ENCODE data around the gene SVIL. TPM values are rescaled to one million over a fixed set of nuclear protein-coding genes. Genes with fewer than 3 reads are reported as not detected.
"Not testable (repeated sequence)": the region's sequence is repeated elsewhere in the genome, so short reads cannot be mapped to it uniquely, and the experiment has no call there.

SVIL gene
- polyA plus RNA-seq, 6 donors from 2014 or later, result 0.35 to 3.9 (median 1.6) TPM; not detected in 3

GRCh38 chr10:29627201-29628132 is 7.3 kb downstream of the SVIL start:
- no peak overlapping the region for H3K27ac Mint-ChIP-seq
- H3K4me1 Mint-ChIP-seq, result no peaks in the 10 kb centered on the region
- no peaks in the 10 kb centered on the region for H3K36me3 Mint-ChIP-seq
- DNase-seq (no peak), ATAC-seq (ENCODE audit: low read depth in 2 of 2) (no peak)
- H3K4me3 Mint-ChIP-seq, result no peak overlapping the region
- peaks cover 0 to 4% (median 0%) of the 10 kb centered on the region in 7 donors for H3K9me3 Mint-ChIP-seq
- no peaks in the 10 kb centered on the region for H3K27me3 Mint-ChIP-seq

GRCh38 chr10:29624357-29624756 is 10.4 kb downstream of the SVIL start:
- not testable (repeated sequence) for H3K4me1 Mint-ChIP-seq; ATAC-seq (ENCODE audit: low read depth in 2 of 2); H3K27me3 Mint-ChIP-seq; H3K36me3 Mint-ChIP-seq; H3K9me3 Mint-ChIP-seq; DNase-seq; H3K4me3 Mint-ChIP-seq
- H3K27ac Mint-ChIP-seq, result peak overlapping the region in 1 of 6 donors; percentile 21

GRCh38 chr10:29623797-29624196 is 11.0 kb downstream of the SVIL start:
- DNase-seq (no peak), ATAC-seq (ENCODE audit: low read depth in 2 of 2) (no peak)
- Mint-ChIP-seq H3K4me3 (no peak overlapping the region), H3K27me3 (peaks cover 0 to 4% (median 0%) of the 10 kb centered on the region in 3 donors), H3K9me3 (peaks cover 0 to 2% (median 0%) of the 10 kb centered on the region in 7 donors), H3K27ac (no peak overlapping the region), H3K4me1 (no peaks in the 10 kb centered on the region), H3K36me3 (no peaks in the 10 kb centered on the region)

GRCh38 chr10:29622382-29622922 is 12.3 kb downstream of the SVIL start:
- DNase-seq (no peak), ATAC-seq (ENCODE audit: low read depth in 2 of 2) (no peak)
- H3K9me3 Mint-ChIP-seq, result peaks cover 0 to 2% (median 0%) of the 10 kb centered on the region in 7 donors
- peaks cover 0 to 4% (median 0%) of the 10 kb centered on the region in 3 donors for H3K27me3 Mint-ChIP-seq
- no peaks in the 10 kb centered on the region for H3K36me3 Mint-ChIP-seq
- no peak overlapping the region for H3K4me3 Mint-ChIP-seq
- no peak overlapping the region for H3K27ac Mint-ChIP-seq
- H3K4me1 Mint-ChIP-seq, result no peaks in the 10 kb centered on the region

- no peaks in the 10 kb centered on the region for H3K4me1 Mint-ChIP-seq
- H3K27ac Mint-ChIP-seq, result no peak overlapping the region
- peaks cover 0 to 2% (median 0%) of the 10 kb centered on the region in 7 donors for H3K9me3 Mint-ChIP-seq
- peaks cover 0 to 4% (median 0%) of the 10 kb centered on the region in 3 donors for H3K27me3 Mint-ChIP-seq
- no peak overlapping the region for H3K4me3 Mint-ChIP-seq
- ATAC-seq (ENCODE audit: low read depth in 2 of 2) (no peak), DNase-seq (no peak)
- H3K36me3 Mint-ChIP-seq, result no peaks in the 10 kb centered on the region
These were observed 13.6 kb downstream of the SVIL start for GRCh38 chr10:29621161-29621560.

- no peak for ATAC-seq (ENCODE audit: low read depth in 2 of 2)
- Mint-ChIP-seq H3K4me3 (no peak overlapping the region), H3K9me3 (peaks cover 0 to 2% (median 0%) of the 10 kb centered on the region in 7 donors), H3K27ac (peak overlapping the region in 1 of 6 donors; percentile 65), H3K36me3 (no peaks in the 10 kb centered on the region), H3K27me3 (peaks cover 0 to 4% (median 0%) of the 10 kb centered on the region in 3 donors), H3K4me1 (no peaks in the 10 kb centered on the region)
- no peak for DNase-seq
These were observed 14.6 kb downstream of the SVIL start for GRCh38 chr10:29620112-29620690.

- Mint-ChIP-seq H3K4me3 (no peak overlapping the region), H3K4me1 (no peaks in the 10 kb centered on the region), H3K36me3 (no peaks in the 10 kb centered on the region), H3K27me3 (peaks cover 0 to 4% (median 0%) of the 10 kb centered on the region in 3 donors), H3K27ac (no peak overlapping the region), H3K9me3 (peaks cover 0 to 3% (median 0%) of the 10 kb centered on the region in 7 donors)
- DNase-seq (no peak), ATAC-seq (ENCODE audit: low read depth in 2 of 2) (no peak)
These were observed 15.5 kb downstream of the SVIL start for GRCh38 chr10:29619241-29619669.

- DNase-seq (no peak), ATAC-seq (ENCODE audit: low read depth in 2 of 2) (no peak)
- Mint-ChIP-seq H3K27ac (peak overlapping the region in 1 of 6 donors; percentile 44), H3K9me3 (peaks cover 0 to 5% (median 0%) of the 10 kb centered on the region in 7 donors), H3K4me3 (no peak overlapping the region), H3K4me1 (no peaks in the 10 kb centered on the region), H3K36me3 (no peaks in the 10 kb centered on the region), H3K27me3 (peaks cover 0 to 4% (median 0%) of the 10 kb centered on the region in 3 donors)
These were observed 16.2 kb downstream of the SVIL start for GRCh38 chr10:29618341-29619171.

- Mint-ChIP-seq H3K36me3 (no peaks in the 10 kb centered on the region), H3K4me1 (no peaks in the 10 kb centered on the region), H3K27ac (no peak overlapping the region), H3K4me3 (no peak overlapping the region), H3K27me3 (peaks cover 0 to 4% (median 0%) of the 10 kb centered on the region in 3 donors), H3K9me3 (peaks cover 0 to 5% (median 0%) of the 10 kb centered on the region in 7 donors)
- ATAC-seq (ENCODE audit: low read depth in 2 of 2) (no peak), DNase-seq (no peak)
These were observed 16.9 kb downstream of the SVIL start for GRCh38 chr10:29617880-29618340.

- Mint-ChIP-seq H3K27ac (peak overlapping the region in 1 of 6 donors; percentile 63), H3K4me3 (no peak overlapping the region), H3K9me3 (peaks cover 0 to 8% (median 1%) of the 10 kb centered on the region in 7 donors), H3K27me3 (peaks cover 0 to 4% (median 0%) of the 10 kb centered on the region in 3 donors), H3K36me3 (no peaks in the 10 kb centered on the region), H3K4me1 (no peaks in the 10 kb centered on the region)
- DNase-seq (no peak), ATAC-seq (ENCODE audit: low read depth in 2 of 2) (no peak)
These were observed 18.2 kb downstream of the SVIL start for GRCh38 chr10:29616542-29616941.

GRCh38 chr10:29615195-29615594 is 19.6 kb downstream of the SVIL start:
- DNase-seq (no peak), ATAC-seq (ENCODE audit: low read depth in 2 of 2) (no peak)
- Mint-ChIP-seq H3K27me3 (peaks cover 4 to 9% (median 7%) of the 10 kb centered on the region in 3 donors), H3K36me3 (peaks cover 0 to 9% of the 10 kb centered on the region in 2 donors), H3K4me3 (no peak overlapping the region), H3K4me1 (no peaks in the 10 kb centered on the region), H3K9me3 (peaks cover 0 to 9% (median 4%) of the 10 kb centered on the region in 7 donors), H3K27ac (peak overlapping the region in 1 of 6 donors; percentile 26)

GRCh38 chr10:29614289-29614688 is 20.5 kb downstream of the SVIL start:
- not testable (repeated sequence) for ATAC-seq (ENCODE audit: low read depth in 2 of 2); H3K4me1 Mint-ChIP-seq; H3K27me3 Mint-ChIP-seq; DNase-seq; H3K27ac Mint-ChIP-seq; H3K4me3 Mint-ChIP-seq
- Mint-ChIP-seq H3K36me3 (peaks cover 0 to 18% of the 10 kb centered on the region in 2 donors), H3K9me3 (peaks cover 0 to 17% (median 9%) of the 10 kb centered on the region in 7 donors)

- no peak for ATAC-seq (ENCODE audit: low read depth in 2 of 2)
- H3K4me1 Mint-ChIP-seq, result no peaks in the 10 kb centered on the region
- no peak overlapping the region for H3K27ac Mint-ChIP-seq
- H3K9me3 Mint-ChIP-seq, result peaks cover 0 to 22% (median 10%) of the 10 kb centered on the region in 7 donors
- H3K4me3 Mint-ChIP-seq, result no peak overlapping the region
- peaks cover 0 to 20% of the 10 kb centered on the region in 2 donors for H3K36me3 Mint-ChIP-seq
- H3K27me3 Mint-ChIP-seq, result peaks cover 0 to 9% (median 7%) of the 10 kb centered on the region in 3 donors
- no peak for DNase-seq
These were observed 21.0 kb downstream of the SVIL start for GRCh38 chr10:29613791-29614190.

Data from naive B cell (primary cell).